GM18870 (cell line): ENCODE measurements around the gene SEMA4C.
"Not testable (repeated sequence)": the region's sequence is repeated elsewhere in the genome, so short reads cannot be mapped to it uniquely, and the experiment has no call there.

ENCODE experiments used
- ATAC-seq: cut with Tn5 transposase; IDR thresholded peaks from one replicate; pipeline ENCODE4 v1.9.1; 2021; ENCODE audit warnings: moderate library complexity; ENCODE audit not compliant: unreplicated experiment

Gene SEMA4C

DNA sequence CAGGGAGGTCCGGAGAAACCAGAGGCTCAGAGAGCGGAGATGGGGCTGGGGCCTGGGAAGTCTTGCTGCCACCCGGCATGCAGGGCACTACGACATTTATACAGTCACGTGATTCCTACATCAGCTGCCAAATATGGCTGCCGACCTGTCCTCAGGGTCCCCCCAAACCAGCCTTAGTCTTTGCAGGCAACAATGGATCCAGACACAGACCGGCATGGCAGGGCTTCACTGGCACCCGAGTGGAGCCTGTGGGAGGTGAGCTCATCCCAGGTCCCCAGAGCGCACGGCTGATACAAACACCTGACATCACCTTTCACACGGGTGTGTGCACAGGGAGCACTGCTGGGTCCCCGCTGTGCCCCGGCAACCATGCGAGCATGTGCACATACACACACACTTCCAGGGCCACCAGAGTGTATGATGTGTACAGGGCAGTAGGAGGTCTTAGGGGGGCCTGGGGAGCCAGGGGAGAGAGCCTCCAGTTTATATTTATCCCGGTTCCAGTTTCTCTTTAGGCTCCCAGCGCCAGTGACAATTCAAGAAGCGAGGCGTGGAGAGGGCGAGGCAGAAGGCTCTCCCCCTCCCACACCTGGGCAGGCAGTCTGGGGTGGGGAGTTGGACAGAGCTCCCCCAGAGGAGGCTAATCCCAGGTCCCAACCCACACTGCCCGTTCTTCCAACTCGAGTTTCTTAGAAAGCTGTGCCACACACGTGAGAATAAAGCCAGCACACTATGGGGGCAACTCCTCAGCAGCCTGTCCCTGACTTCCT is 2.7 kb downstream of the SEMA4C start:
- no peak for ATAC-seq

DNA sequence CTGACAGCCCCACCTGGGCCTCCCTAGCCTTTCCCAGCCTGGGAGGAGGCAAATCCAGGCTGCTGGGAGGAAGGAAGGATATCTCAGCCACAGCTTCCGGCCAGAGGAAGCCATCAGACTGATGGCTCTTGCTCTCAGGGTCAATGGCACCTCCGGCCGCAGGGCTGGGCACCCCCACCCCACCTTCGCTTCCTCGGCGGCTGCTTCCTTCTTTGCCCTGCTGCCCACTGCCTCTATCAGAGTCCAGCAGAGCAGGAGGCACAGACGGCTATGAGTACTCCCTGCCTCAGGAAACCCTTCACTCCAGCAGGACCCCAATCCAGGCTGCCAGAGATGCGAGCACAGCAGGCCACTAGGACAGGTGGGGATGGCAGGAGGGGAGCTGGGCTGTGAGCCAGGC is 3.3 kb downstream of the SEMA4C start:
- ATAC-seq, result no peak

GRCh38 chr2:96866149-96866548 is 3.7 kb downstream of the SEMA4C start:
- ATAC-seq, result no peak

- no peak for ATAC-seq
Measured at GRCh38 chr2:96865654-96866053, 4.2 kb downstream of the SEMA4C start.

DNA sequence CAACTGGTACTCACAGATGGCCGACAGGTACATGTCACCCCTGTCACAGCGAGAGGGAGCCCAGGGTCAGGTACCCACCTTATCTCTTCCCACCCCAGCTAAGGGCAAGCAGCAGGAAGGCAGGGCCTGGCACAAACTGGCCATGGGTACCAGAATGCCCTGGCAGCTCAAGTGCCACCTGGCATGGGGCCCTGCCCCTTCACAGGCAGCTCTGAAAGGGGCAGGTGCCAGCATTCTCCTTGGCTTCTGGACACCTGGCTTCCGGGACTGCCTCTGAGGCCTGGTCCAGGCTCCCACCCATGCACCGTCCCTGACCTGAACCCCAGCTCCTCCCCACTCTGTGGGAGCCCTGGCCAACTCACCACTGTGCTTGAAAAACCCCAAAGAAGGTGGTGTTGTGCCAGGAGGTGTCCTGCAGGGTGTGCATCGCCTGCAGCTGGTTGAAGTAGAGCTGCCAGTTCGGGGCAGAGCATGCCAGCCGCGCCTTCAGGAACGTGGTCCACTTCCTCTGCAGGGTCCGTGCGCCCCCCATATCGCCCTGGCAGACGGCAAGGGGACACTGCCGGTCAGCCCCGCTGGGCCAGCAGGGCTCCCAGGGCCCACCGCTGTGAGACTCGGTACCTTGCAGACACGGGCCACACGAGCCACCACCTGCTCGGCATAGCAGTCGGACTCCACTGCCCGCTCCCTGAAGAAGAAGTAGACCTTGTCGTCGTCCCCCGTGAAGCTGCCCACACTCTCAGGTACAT is 5.4 kb downstream of the SEMA4C start:
- no peak for ATAC-seq

DNA sequence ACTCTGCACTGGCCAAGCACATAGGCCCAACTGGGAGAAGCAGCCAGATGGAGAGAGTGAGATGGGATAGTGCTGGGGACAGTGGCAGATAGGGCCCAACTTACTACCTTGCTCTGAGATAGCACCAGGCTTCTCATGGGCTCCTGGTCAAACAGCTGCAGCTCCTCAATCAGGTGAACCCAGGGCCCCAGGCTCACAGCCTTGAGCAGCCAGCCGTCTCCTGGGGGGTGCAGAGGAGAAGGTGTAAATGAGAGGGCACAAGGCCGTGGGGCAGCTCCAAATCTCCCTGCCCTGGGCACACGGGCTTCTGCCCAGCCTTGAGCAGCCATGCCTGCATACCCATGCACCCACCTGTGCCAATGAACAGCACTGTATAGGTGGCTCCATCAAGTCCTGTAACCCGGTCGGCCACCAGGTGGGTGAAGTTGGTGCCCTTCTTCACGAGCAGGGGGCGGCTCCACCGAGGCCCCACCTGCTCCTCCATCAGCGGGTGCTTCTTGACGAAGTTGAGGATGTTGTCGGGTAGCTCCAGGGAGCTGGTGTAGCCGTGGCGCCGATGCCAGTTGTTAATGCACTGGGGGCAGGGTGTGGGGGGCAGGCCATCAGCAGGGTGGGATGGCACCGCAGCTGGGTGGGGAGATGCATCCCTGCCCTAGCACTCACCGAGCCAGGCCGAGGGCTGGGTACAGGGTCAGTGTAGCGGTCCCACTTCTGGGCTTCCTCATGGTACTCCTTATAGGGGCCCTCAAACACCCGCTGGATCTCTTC is 6.1 kb downstream of the SEMA4C start:
- no peak for ATAC-seq

DNA sequence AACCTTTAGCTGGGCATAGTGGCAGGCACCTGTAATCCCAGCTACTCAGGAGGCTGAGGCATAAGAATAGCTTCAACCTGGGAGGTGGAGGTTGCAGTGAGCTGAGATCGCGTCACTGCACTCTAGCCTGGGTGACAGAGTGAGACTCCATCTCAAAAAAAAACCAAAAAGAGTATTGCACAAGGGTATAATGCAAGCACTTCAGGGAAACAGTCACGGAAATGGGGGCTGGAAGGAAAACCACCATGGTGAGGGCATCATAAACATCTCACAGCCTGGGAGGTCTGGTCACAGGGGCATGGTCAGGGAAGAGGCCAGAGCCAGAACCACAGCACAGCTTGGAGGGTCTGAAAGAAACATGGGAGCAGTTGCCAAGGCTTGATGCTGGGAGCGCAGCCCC is 6.8 kb downstream of the SEMA4C start:
- ATAC-seq, result not testable (repeated sequence)

DNA sequence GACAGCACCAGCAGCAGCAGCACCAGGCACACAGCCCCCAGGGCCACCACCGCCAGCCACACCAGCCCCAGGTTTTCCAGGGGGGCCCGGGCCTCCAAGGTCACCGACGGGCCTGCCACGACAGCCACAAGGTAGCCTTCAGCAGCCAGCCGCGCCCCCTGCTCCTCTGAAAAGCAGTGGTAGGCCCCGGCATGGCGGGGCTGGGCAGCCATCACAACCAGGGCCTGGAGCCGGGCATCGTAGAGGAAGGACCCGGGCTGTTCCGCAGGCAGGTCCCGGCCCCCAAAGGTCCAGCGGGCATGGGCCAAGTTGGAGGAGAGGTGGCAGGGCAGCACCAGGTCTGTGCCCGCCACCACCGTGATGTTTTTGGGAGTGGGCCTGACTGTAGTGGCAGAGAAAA is 8.8 kb downstream of the SEMA4C start:
- no peak for ATAC-seq

DNA sequence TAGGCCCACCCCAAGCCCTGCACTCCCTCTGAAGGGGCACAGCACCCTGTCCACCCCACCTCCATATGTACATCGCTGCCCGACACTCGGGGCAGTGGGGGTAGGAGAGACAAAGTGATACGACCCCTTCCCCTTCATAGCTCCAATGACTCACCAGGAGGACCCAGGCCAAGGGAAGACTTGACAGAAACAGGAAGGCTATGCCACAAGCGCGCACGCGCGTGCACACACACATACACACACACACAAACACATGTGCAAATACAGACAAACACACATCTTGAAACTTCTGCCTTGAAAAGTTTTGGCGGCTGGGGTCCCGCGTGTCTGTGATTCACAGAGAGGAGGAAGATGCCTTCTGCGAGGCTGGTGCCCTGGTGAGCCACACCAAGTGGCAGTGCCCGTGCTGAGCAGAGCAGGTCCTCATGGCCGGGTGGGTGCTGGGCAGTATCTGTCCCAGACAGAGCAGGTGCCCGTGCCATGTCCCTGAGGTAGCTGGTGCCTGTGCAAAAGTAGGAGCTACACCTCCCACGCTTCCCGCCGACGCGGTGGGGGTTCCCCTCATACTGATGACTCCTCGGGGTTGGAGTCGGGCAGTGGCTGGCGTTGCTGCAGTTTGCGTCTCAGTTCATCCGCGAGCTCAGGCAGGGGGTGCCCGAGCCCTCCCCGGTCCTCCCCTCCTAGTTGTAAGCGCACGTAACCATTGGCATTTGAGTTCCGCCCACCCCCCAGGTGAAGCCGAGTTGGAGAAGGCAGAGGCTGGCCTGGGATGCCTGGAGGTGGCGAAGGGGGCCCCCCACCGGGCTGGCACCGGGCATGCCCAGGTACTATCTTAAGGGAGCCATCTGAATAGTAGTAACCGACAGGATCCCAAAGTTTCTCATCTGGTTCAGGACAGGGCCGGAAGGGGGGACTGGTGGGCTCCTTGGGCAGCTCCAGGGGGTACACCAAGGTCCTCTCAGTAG is 9.5 kb downstream of the SEMA4C start:
- no peak for ATAC-seq

- ATAC-seq, result no peak
Measured at GRCh38 chr2:96859681-96860064, 10.2 kb downstream of the SEMA4C start.

DNA sequence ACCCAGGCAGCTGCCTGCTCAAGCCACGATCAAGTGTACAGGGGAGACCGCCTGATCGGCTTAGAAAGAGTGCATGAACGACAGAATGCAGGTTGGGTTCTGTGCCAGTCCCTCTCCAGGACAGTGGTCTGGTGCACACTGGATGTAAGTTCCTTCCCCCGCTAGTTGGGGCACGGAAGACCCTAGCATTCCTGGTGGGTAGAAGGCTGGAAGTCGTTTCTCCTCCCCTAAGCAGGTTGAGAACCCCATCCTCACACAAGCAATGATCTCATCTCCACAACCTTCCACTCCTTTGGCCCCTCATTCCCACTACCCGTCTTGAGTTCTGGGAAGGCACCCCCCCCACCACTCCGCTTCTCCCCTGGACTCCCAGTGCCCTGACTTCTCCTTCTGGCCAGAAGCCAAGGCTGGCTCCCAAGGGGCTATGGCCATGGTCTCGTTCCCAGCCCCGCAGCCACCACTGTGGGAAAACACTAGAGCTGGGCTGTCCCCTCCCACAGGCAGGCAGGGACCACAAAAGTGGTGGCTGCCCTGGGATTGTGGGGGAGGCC is 10.7 kb downstream of the SEMA4C start:
- no peak for ATAC-seq

DNA sequence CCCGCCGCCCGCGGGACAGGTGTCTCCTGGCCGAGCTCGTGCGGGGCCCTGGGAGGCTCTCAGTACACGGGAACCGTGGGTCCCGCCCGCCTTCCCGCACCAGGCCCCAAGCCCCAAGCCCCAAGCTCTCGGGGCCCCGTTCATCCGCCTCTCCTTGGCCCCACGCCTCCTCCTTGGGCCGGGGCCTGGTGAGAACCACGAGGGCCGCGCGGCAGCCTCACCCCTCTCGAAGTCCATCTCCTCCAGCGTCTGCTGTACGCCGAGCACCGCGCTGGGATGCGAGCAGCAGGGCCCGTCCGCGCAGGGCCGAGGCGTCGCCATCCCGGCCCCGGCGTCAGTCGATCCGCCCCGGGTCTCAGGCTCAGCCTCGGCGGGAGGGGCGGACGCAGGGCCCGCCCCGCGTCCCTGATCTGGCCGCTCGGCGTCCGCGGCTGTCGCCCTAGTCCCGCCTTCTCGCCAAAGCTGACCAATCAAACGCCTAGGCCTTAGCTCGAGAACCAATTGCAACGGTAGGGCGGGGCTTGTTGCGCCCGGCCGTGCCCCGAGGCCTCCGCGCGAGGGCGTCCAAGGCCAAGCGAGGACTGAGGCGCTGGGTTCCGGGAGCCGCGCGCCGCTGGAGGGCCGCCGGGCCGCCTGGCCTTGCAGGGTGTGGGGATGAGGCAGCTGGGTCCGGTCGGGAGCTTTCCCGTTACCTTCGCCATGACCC is 12.1 kb downstream of the SEMA4C start, which contains the start of gene ANKRD39:
Gene ANKRD39, minus strand, starts transcription at position 350 of the 706 bp plus-strand sequence. Its CDS starts 29 bp downstream, at position 321.
- peak; percentile 85 for ATAC-seq

- ATAC-seq, result peak; percentile 23
Measured at GRCh38 chr2:96856776-96857666, 12.9 kb downstream of the SEMA4C start.

- no peak for ATAC-seq
Measured at GRCh38 chr2:96853321-96853720, 16.6 kb downstream of the SEMA4C start.

- no peak for ATAC-seq
Measured at GRCh38 chr2:96852667-96853066, 17.2 kb downstream of the SEMA4C start.

DNA sequence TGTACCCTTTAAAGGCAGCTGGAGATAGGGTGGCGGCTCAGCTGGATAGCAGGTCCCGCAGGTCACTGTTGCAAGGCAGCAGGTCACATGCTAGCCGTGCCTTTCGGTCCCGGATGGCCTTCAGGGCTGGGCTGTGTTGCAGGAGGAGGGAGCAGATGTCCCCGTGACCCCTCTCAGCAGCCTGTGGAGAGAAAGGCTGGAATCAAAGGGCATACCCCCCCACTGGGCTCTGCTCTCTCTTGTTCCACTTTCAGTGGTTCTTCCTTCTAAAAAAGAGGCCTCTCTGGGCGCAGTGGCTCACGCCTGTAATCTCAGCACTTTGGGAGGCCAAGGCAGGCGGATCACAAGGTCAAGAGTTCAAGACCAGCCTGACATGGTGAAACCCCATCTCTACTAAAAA is 21.6 kb downstream of the SEMA4C start:
- ATAC-seq, result no peak

DNA sequence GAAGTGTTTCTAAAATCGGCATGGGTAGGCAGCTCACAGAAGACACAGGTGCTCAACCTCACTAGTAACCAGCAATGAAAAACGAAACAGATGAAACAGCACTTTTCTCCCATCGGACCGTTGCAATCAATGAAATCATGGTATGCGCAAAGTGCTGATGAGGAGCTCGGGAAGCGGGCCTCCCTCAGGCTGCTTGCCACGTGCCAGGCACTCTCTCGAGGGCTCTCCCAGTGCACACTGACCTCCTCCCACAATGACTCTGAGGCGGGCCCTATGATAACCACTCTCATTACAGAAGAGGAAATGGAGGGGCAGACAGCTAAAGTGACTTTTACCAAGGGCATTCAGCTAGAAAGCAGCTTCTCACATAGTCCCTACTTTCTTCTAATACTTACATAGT is 22.3 kb downstream of the SEMA4C start:
- no peak for ATAC-seq

- no peak for ATAC-seq
Measured at GRCh38 chr2:96846825-96847224, 23.1 kb downstream of the SEMA4C start.
